ENCODE results near the gene CYB561A3. TPM values are rescaled to one million over a fixed set of nuclear protein-coding genes. Genes with fewer than 3 reads are reported as not detected.
A peak's percentile ranks its signal among the peaks of the same experiment; 100 is the strongest.

The CYB561A3 gene
- total RNA-seq, 3 donors from 2014 or later (not counting 1 experiment from before 2014, with no cell fraction given): 24.6 to 33.5 (median 30.2) TPM

GRCh38 chr11:61401173-61401572, 39.5 kb upstream of the CYB561A3 start:
- intact Hi-C loops (cut with micrococcal nuclease): no loop called here
- H3K27me3 ChIP-seq (ENCODE audit: control insufficient read depth, insufficient read depth, low read length): no peaks in the 10 kb centered on the region
- WGBS (ENCODE audit: insufficient coverage): 95% methylated on average over 2 of the region's 2 CpGs
- no peak for ATAC-seq
- Mint-ChIP-seq H3K9me3 (no peaks in the 10 kb centered on the region), H3K27ac (peak overlapping the region; percentile 65 to 72), H3K36me3 (peaks cover 9% of the 10 kb centered on the region), H3K27me3 (ENCODE audit: low read depth in 2 of 2) (no peaks in the 10 kb centered on the region), H3K4me1 (peaks cover 0 to 14% of the 10 kb centered on the region in 2 donors), H3K4me3 (no peak overlapping the region)
- peaks cover 55% of the 10 kb centered on the region for H3K36me3 ChIP-seq (ENCODE audit: control insufficient read depth, insufficient read depth, low read length)
- TF ChIP-seq CTCF (IDR thresholded peaks at IDR 0.05): no peak
- DNase-seq: no peak
- no peaks in the 10 kb centered on the region for H3K9me3 ChIP-seq (ENCODE audit: control insufficient read depth, insufficient read depth, low read length)
- H3K4me3 ChIP-seq (ENCODE audit: low read length): no peak overlapping the region
- H3K4me1 ChIP-seq (ENCODE audit: control insufficient read depth, insufficient read depth, low read length): no peaks in the 10 kb centered on the region
- no peak overlapping the region for H3K27ac ChIP-seq (ENCODE audit: low read length)

- Mint-ChIP-seq H3K27me3 (ENCODE audit: low read depth in 2 of 2) (no peaks in the 10 kb centered on the region), H3K4me1 (peaks cover 25% of the 10 kb centered on the region in 2 donors), H3K36me3 (no peaks in the 10 kb centered on the region), H3K9me3 (no peaks in the 10 kb centered on the region), H3K27ac (peak overlapping the region; percentile 87 to 94), H3K4me3 (peak overlapping the region; percentile 92)
- DNase-seq (peak in 1 of 2 donors; percentile 59), ATAC-seq (peak in 2 of 3 donors; percentile 12 to 23)
- Histone ChIP-seq H3K4me3 (ENCODE audit: low read length) (peak overlapping the region; percentile 80), H3K27me3 (ENCODE audit: control insufficient read depth, insufficient read depth, low read length) (no peaks in the 10 kb centered on the region), H3K4me1 (ENCODE audit: control insufficient read depth, insufficient read depth, low read length) (peaks cover 21% of the 10 kb centered on the region), H3K36me3 (ENCODE audit: control insufficient read depth, insufficient read depth, low read length) (peaks cover 12% of the 10 kb centered on the region), H3K27ac (ENCODE audit: low read length) (peak overlapping the region; percentile 81), H3K9me3 (ENCODE audit: control insufficient read depth, insufficient read depth, low read length) (no peaks in the 10 kb centered on the region)
- intact Hi-C loops (cut with micrococcal nuclease): loop anchor here (2.0 kb wide), 2 partner anchors 32 to 56 kb away; partner anchors contain the start of gene CYB561A3
- no peak for TF ChIP-seq CTCF (IDR thresholded peaks at IDR 0.05)
- WGBS (ENCODE audit: insufficient coverage): 10% methylated on average over 15 of the region's 15 CpGs
Measured at GRCh38 chr11:61392981-61393595, 31.4 kb upstream of the CYB561A3 start.

GRCh38 chr11:61390161-61390560, 28.5 kb upstream of the CYB561A3 start:
- ATAC-seq (no peak), DNase-seq (no peak)
- Mint-ChIP-seq H3K4me3 (no peak overlapping the region), H3K9me3 (no peaks in the 10 kb centered on the region), H3K27me3 (ENCODE audit: low read depth in 2 of 2) (no peaks in the 10 kb centered on the region), H3K4me1 (peaks cover 32% of the 10 kb centered on the region in 2 donors), H3K27ac (no peak overlapping the region), H3K36me3 (no peaks in the 10 kb centered on the region)
- intact Hi-C loops (cut with micrococcal nuclease): no loop called here
- no peaks in the 10 kb centered on the region for H3K9me3 ChIP-seq (ENCODE audit: control insufficient read depth, insufficient read depth, low read length)
- H3K27ac ChIP-seq (ENCODE audit: low read length): no peak overlapping the region
- peaks cover 3% of the 10 kb centered on the region for H3K36me3 ChIP-seq (ENCODE audit: control insufficient read depth, insufficient read depth, low read length)
- H3K4me3 ChIP-seq (ENCODE audit: low read length): no peak overlapping the region
- TF ChIP-seq CTCF (IDR thresholded peaks at IDR 0.05): no peak
- peaks cover 25% of the 10 kb centered on the region for H3K4me1 ChIP-seq (ENCODE audit: control insufficient read depth, insufficient read depth, low read length)
- H3K27me3 ChIP-seq (ENCODE audit: control insufficient read depth, insufficient read depth, low read length): no peaks in the 10 kb centered on the region
- WGBS (ENCODE audit: insufficient coverage): 85% methylated on average over 1 of the region's 1 CpG
